VCaP (cell line): ENCODE results near the gene NME9.
"Not testable (repeated sequence)": the region's sequence is repeated elsewhere in the genome, so short reads cannot be mapped to it uniquely, and the experiment has no call there.

Experiments used
- H3K27ac ChIP-seq: fragments of 450-650 bp; 2 replicates; pipeline ENCODE4 v1.5.1; 2017
- CTCF ChIP-seq: fragments of 450-650 bp; conservative IDR thresholded peaks from 2 replicates; pipeline ENCODE4 v1.5.1; 2017; ENCODE audit warnings: mild to moderate bottlenecking, moderate library complexity

NME9 gene

GRCh38 chr3:138329127-138329983 is at the start of gene NME9:
Gene NME9 (minus strand): TSS chr3:138329851. CDS start chr3:138329335, 516 bp downstream.
- peak within 1 kb of the TSS; percentile 75 for H3K27ac ChIP-seq
- peak; percentile 85 for TF ChIP-seq CTCF

GRCh38 chr3:138378990-138379389 is 49.3 kb upstream of the NME9 start:
- H3K27ac ChIP-seq: no peak overlapping the region
- TF ChIP-seq CTCF: no peak

GRCh38 chr3:138378331-138378730 is 48.7 kb upstream of the NME9 start:
- TF ChIP-seq CTCF: no peak
- no peak overlapping the region for H3K27ac ChIP-seq

DNA sequence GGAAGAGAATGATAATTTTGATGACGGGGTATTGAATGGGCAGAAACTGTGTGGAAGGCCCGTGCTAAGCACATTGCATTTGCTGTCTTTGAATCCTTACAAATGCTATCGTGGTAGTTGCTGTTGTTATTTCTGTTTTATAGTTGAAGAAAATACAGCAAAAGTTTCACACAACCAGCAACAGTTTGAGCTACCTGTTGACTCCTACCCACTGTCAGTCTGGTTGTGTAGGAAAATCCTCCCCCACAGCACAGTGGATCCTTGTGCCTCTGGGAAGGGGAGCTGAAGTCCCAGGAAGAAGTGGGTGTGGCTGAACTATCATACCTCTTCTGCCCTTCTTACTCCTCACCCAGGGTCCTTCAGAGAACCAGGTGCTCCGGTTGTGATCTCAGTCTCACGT is 48.2 kb upstream of the NME9 start:
- no peak for TF ChIP-seq CTCF
- no peak overlapping the region for H3K27ac ChIP-seq

DNA sequence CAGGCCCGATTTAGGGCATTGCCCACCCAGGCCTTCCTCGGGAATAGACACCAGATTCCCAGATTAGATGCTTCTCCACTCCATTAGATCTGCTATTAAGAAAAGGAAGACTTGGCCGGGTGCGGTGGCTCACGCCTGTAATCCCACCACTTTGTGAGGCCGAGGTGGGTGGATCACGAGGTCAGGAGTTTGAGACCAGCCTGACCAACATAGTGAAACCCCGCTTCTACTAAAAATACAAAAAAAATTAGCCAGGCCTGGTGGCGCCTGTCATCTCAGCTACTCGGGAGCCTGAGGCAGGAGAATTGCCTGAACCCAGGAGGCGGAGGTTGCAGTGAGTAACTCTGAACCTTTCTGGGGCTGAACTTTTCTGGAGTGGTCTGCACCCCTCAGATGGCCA is 47.6 kb upstream of the NME9 start:
- H3K27ac ChIP-seq: not testable (repeated sequence)

GRCh38 chr3:138376663-138377062 is 47.0 kb upstream of the NME9 start:
- no peak for TF ChIP-seq CTCF
- H3K27ac ChIP-seq: no peak overlapping the region

DNA sequence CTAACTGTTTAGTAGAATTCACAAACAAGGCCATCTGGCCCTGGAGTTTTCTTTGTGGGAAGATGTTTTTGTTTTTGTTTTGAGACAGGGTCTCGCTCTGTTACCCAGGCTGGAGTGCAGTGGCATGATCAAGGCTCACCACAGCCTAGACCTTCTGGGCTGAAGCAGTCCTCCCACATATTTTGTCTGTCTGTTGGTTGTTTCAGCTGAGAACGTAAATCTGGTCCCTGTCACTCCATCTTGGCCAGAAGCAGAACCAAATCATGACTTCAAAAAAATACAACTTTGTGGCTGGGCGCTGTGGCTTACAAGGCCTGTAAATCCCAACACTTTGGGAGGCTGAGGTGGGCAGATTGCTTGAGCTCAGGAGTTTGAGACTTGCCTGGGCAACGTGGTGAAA is 45.8 kb upstream of the NME9 start:
- no peak overlapping the region for H3K27ac ChIP-seq
- TF ChIP-seq CTCF: no peak

DNA sequence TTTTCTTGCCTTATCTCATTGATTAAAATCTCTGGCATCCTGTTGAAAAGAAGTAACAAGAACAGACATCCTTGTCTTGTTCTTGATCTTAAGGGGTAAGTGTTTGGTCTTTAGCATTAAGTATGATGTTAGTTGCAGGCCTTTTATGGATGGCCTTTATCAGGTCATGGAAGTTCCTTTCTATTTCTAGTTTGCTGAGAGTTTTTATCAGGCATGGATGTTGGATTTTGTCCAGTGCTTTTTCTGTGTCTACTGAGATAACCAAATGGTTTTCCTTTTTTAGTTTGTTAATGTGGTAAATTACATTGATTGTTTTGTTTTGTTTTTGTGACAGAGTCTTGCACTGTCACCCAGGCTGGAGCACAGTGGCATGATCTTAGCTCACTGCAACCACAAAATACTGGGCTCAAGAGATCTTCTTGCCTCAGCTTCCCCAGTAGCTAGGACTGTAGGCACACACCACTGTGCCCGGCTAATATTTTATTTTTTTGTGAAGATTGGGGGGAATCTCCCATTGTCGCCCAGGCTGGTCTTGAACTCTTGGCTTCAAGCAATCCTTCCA is 45.0 kb upstream of the NME9 start:
- no peak for TF ChIP-seq CTCF

More for the DNA sequence above, 45.0 kb upstream of the NME9 start:
- no peak overlapping the region for H3K27ac ChIP-seq
